Endometrium (tissue), 2 donors: ENCODE measurements around the gene C1QTNF6.

Experiments
- FAIRE-seq: peaks from 2 replicates; lab custom pipeline; 2012; peaks lifted over from hg19 to GRCh38; lab: Jason Lieb, UNC
- donor health status: control.
- donor health status: control.

The C1QTNF6 gene

GRCh38 chr22:37141971-37142370 is 46.1 kb downstream of the C1QTNF6 start:
- FAIRE-seq, result no peak

- FAIRE-seq, result no peak
These were observed 46.6 kb downstream of the C1QTNF6 start for GRCh38 chr22:37141476-37141875.

GRCh38 chr22:37140686-37141323 is 47.2 kb downstream of the C1QTNF6 start:
- FAIRE-seq, result no peak

- FAIRE-seq, result no peak
These were observed 48.3 kb downstream of the C1QTNF6 start for GRCh38 chr22:37139762-37140161.

- FAIRE-seq, result no peak
These were observed 49.0 kb downstream of the C1QTNF6 start for GRCh38 chr22:37138849-37139561.

- no peak for FAIRE-seq
These were observed 50.0 kb downstream of the C1QTNF6 start for GRCh38 chr22:37137903-37138665.

GRCh38 chr22:37137131-37137530 is 50.9 kb downstream of the C1QTNF6 start:
- no peak for FAIRE-seq

- no peak for FAIRE-seq
These were observed 53.0 kb downstream of the C1QTNF6 start for GRCh38 chr22:37135023-37135422.

GRCh38 chr22:37133304-37134018 is 54.6 kb downstream of the C1QTNF6 start:
- no peak for FAIRE-seq

GRCh38 chr22:37132773-37133172 is 55.3 kb downstream of the C1QTNF6 start:
- no peak for FAIRE-seq
